HG03521 (cell line): ENCODE data around the gene RGL1.
"Not testable (repeated sequence)": the region's sequence is repeated elsewhere in the genome, so short reads cannot be mapped to it uniquely, and the experiment has no call there.

ENCODE experiments used
- ATAC-seq: cut with Tn5 transposase; IDR thresholded peaks from one replicate; pipeline ENCODE4 v1.9.1; 2021; ENCODE audit warnings: mild to moderate bottlenecking, moderate library complexity; ENCODE audit not compliant: unreplicated experiment

The RGL1 gene

GRCh38 chr1:183783767-183784637, 20.9 kb upstream of the RGL1 start:
- no peak for ATAC-seq

- ATAC-seq = not testable (repeated sequence)
These were observed 19.0 kb upstream of the RGL1 start for GRCh38 chr1:183785921-183786320.

GRCh38 chr1:183787704-183788103, 17.2 kb upstream of the RGL1 start:
- ATAC-seq = no peak

- ATAC-seq = no peak
These were observed 13.6 kb upstream of the RGL1 start for GRCh38 chr1:183791319-183791718.

GRCh38 chr1:183792300-183792699, 12.6 kb upstream of the RGL1 start:
- no peak for ATAC-seq

- ATAC-seq = no peak
These were observed 10.8 kb upstream of the RGL1 start for GRCh38 chr1:183794088-183794487.

- no peak for ATAC-seq
These were observed 4.5 kb upstream of the RGL1 start for GRCh38 chr1:183800449-183800848.

- no peak for ATAC-seq
These were observed 3.3 kb upstream of the RGL1 start for GRCh38 chr1:183801649-183802048.

- ATAC-seq = no peak
These were observed 533 bp upstream of the RGL1 start for GRCh38 chr1:183804387-183804786.

- ATAC-seq = no peak
These were observed 1.2 kb downstream of the RGL1 start for GRCh38 chr1:183806125-183806524.

- no peak for ATAC-seq
These were observed 1.8 kb downstream of the RGL1 start for GRCh38 chr1:183806675-183807074.

GRCh38 chr1:183807549-183808168, 2.7 kb downstream of the RGL1 start:
- ATAC-seq = peak; percentile 49

GRCh38 chr1:183808296-183809027, 3.5 kb downstream of the RGL1 start:
- no peak for ATAC-seq

- ATAC-seq = no peak
These were observed 5.2 kb downstream of the RGL1 start for GRCh38 chr1:183810121-183810520.

- ATAC-seq = no peak
These were observed 6.0 kb downstream of the RGL1 start for GRCh38 chr1:183810756-183811544.

- no peak for ATAC-seq
These were observed 7.2 kb downstream of the RGL1 start for GRCh38 chr1:183812128-183812527.

GRCh38 chr1:183812686-183813569, 8.0 kb downstream of the RGL1 start:
- no peak for ATAC-seq

GRCh38 chr1:183814121-183814681, 9.3 kb downstream of the RGL1 start:
- ATAC-seq = no peak

GRCh38 chr1:183816110-183816509, 11.2 kb downstream of the RGL1 start:
- ATAC-seq = no peak
